22Rv1 (cell line): ENCODE results near the gene SALL1.

ENCODE experiments used
- ZFX ChIP-seq: fragments of 450-650 bp; IDR thresholded peaks from 2 replicates; pipeline ENCODE4 v1.6.1; 2017; ENCODE audit warnings: antibody characterized with exemption, borderline replicate concordance
- TF ChIP-seq, protein P1 (sequence below): fragments of 450-650 bp; IDR thresholded peaks from 2 replicates; pipeline ENCODE4 v1.5.1; 2017; ENCODE audit warnings: mild to moderate bottlenecking

DNA sequence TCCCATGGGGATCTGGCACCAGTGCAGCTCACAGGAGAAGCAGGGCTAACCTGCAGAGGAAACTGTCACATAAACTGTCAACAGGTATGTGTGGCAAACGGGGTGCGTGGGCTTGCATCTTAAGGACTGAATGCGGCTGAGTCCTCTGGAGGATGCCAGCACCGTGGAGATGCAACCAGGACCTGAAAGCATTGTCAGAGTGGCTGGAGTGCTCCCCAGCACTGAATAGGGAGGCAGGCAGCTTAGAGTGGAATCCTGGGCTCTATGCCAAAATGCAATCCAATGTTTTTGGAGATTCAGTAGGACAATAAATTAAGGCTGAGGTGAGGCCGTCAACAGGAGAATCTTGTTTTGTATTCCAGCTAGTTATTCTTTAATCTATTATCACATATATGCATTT lies 21.3 kb upstream of the SALL1 start:
- TF ChIP-seq, protein P1, sequence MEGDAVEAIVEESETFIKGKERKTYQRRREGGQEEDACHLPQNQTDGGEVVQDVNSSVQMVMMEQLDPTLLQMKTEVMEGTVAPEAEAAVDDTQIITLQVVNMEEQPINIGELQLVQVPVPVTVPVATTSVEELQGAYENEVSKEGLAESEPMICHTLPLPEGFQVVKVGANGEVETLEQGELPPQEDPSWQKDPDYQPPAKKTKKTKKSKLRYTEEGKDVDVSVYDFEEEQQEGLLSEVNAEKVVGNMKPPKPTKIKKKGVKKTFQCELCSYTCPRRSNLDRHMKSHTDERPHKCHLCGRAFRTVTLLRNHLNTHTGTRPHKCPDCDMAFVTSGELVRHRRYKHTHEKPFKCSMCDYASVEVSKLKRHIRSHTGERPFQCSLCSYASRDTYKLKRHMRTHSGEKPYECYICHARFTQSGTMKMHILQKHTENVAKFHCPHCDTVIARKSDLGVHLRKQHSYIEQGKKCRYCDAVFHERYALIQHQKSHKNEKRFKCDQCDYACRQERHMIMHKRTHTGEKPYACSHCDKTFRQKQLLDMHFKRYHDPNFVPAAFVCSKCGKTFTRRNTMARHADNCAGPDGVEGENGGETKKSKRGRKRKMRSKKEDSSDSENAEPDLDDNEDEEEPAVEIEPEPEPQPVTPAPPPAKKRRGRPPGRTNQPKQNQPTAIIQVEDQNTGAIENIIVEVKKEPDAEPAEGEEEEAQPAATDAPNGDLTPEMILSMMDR, result no peak
- no peak for TF ChIP-seq ZFX
